SJCRH30 (cell line): ENCODE data around the gene TMEM140. TPM values are rescaled to one million over a fixed set of nuclear protein-coding genes. Genes with fewer than 3 reads are reported as not detected.
A peak's percentile ranks its signal among the peaks of the same experiment; 100 is the strongest.
"Not testable (repeated sequence)": the region's sequence is repeated elsewhere in the genome, so short reads cannot be mapped to it uniquely, and the experiment has no call there.

Experiments used
- DNase-seq, 2 experiments: peaks; one replicate each; pipeline ENCODE4 v3.0.0-alpha.2; 2015 to 2020
- H3K27ac ChIP-seq: fragments of 250-450 bp; sonication (Bioruptor Pico); 2 replicates; pipeline ENCODE4 v1.5.1; 2020; ENCODE audit warnings: mild to moderate bottlenecking, moderate library complexity
- H3K27me3 ChIP-seq: fragments of 250-450 bp; sonication (Bioruptor Pico); 2 replicates; pipeline ENCODE4 v1.5.1; 2020; ENCODE audit warnings: mild to moderate bottlenecking, moderate library complexity
- H3K36me3 ChIP-seq: fragments of 250-450 bp; sonication (Bioruptor Pico); 2 replicates; pipeline ENCODE4 v1.5.1; 2020; ENCODE audit warnings: mild to moderate bottlenecking, moderate library complexity
- H3K4me1 ChIP-seq: fragments of 250-450 bp; sonication (Bioruptor Pico); 2 replicates; pipeline ENCODE4 v1.5.1; 2020; ENCODE audit warnings: mild to moderate bottlenecking, moderate library complexity
- H3K4me3 ChIP-seq: fragments of 250-450 bp; sonication (Bioruptor Pico); 2 replicates; pipeline ENCODE4 v1.5.1; 2020; ENCODE audit warnings: mild to moderate bottlenecking, moderate library complexity
- H3K9me3 ChIP-seq: fragments of 250-450 bp; sonication (Bioruptor Pico); replicated peaks from 2 replicates; pipeline ENCODE4 v1.5.1; 2020; ENCODE audit warnings: mild to moderate bottlenecking, moderate library complexity
- total RNA-seq: library from RNA; depleted of rRNA; stranded (reverse); fragments of >200 nt; shearing (Covaris generic); gene quantifications from 2 replicates; pipeline ENCODE4 v1.2.3, GENCODE V29; 2014; rRNA removed

The TMEM140 gene
- 0.12 TPM in 1 of 2 replicates, not detected in the other for total RNA-seq

GRCh38 chr7:135147899-135148721 lies at the start of gene TMEM140:
TMEM140 (plus strand) TSS chr7:135148072; CDS start chr7:135164442, 16,370 bp downstream.
- H3K36me3 ChIP-seq: no peaks in the 10 kb centered on the region
- H3K27me3 ChIP-seq: no peaks in the 10 kb centered on the region
- H3K9me3 ChIP-seq: no peaks in the 10 kb centered on the region
- no peak for DNase-seq
- H3K4me1 ChIP-seq: no peaks in the 10 kb centered on the region
- no peak within 1 kb of the TSS for H3K27ac ChIP-seq
- H3K4me3 ChIP-seq: peak within 1 kb of the TSS; percentile 23

- Histone ChIP-seq H3K4me1 (no peaks in the 10 kb centered on the region), H3K9me3 (no peaks in the 10 kb centered on the region), H3K27me3 (no peaks in the 10 kb centered on the region), H3K4me3 (no peak overlapping the region), H3K27ac (no peak overlapping the region), H3K36me3 (no peaks in the 10 kb centered on the region)
- no peak for DNase-seq
These were observed 49.5 kb upstream of the TMEM140 start for GRCh38 chr7:135098391-135098790.

GRCh38 chr7:135100856-135101255 lies 47.0 kb upstream of the TMEM140 start:
- no peaks in the 10 kb centered on the region for H3K27me3 ChIP-seq
- H3K9me3 ChIP-seq: no peaks in the 10 kb centered on the region
- no peak for DNase-seq
- H3K4me3 ChIP-seq: no peak overlapping the region
- H3K4me1 ChIP-seq: no peaks in the 10 kb centered on the region
- H3K36me3 ChIP-seq: no peaks in the 10 kb centered on the region
- no peak overlapping the region for H3K27ac ChIP-seq

GRCh38 chr7:135102372-135102771 lies 45.5 kb upstream of the TMEM140 start:
- H3K27me3 ChIP-seq: no peaks in the 10 kb centered on the region
- H3K27ac ChIP-seq: no peak overlapping the region
- no peak for DNase-seq

GRCh38 chr7:135109562-135109961 lies 38.3 kb upstream of the TMEM140 start:
- Histone ChIP-seq H3K4me3 (no peak overlapping the region), H3K27ac (no peak overlapping the region)

More at GRCh38 chr7:135102372-135102771, 45.5 kb upstream of the TMEM140 start:
- H3K4me3 ChIP-seq: no peak overlapping the region
- no peaks in the 10 kb centered on the region for H3K9me3 ChIP-seq
- no peaks in the 10 kb centered on the region for H3K4me1 ChIP-seq
- no peaks in the 10 kb centered on the region for H3K36me3 ChIP-seq

GRCh38 chr7:135109976-135110375 lies 37.9 kb upstream of the TMEM140 start:
- Histone ChIP-seq H3K4me3 (no peak overlapping the region), H3K4me1 (no peaks in the 10 kb centered on the region), H3K9me3 (no peaks in the 10 kb centered on the region), H3K36me3 (no peaks in the 10 kb centered on the region), H3K27ac (no peak overlapping the region), H3K27me3 (no peaks in the 10 kb centered on the region)
- DNase-seq: no peak

More at GRCh38 chr7:135109562-135109961, 38.3 kb upstream of the TMEM140 start:
- Histone ChIP-seq H3K9me3 (no peaks in the 10 kb centered on the region), H3K36me3 (no peaks in the 10 kb centered on the region), H3K4me1 (no peaks in the 10 kb centered on the region), H3K27me3 (no peaks in the 10 kb centered on the region)
- no peak for DNase-seq

- Histone ChIP-seq H3K4me1 (no peaks in the 10 kb centered on the region), H3K27ac (no peak overlapping the region)
These were observed 36.5 kb upstream of the TMEM140 start for GRCh38 chr7:135111379-135111778.

GRCh38 chr7:135114622-135115021 lies 33.2 kb upstream of the TMEM140 start:
- no peaks in the 10 kb centered on the region for H3K27me3 ChIP-seq

More at GRCh38 chr7:135111379-135111778, 36.5 kb upstream of the TMEM140 start:
- Histone ChIP-seq H3K36me3 (no peaks in the 10 kb centered on the region), H3K4me3 (no peak overlapping the region), H3K27me3 (no peaks in the 10 kb centered on the region), H3K9me3 (no peaks in the 10 kb centered on the region)
- no peak for DNase-seq

GRCh38 chr7:135117096-135117495 lies 30.8 kb upstream of the TMEM140 start:
- Histone ChIP-seq H3K4me3 (no peak overlapping the region), H3K36me3 (no peaks in the 10 kb centered on the region), H3K4me1 (no peaks in the 10 kb centered on the region), H3K27ac (no peak overlapping the region), H3K9me3 (no peaks in the 10 kb centered on the region), H3K27me3 (no peaks in the 10 kb centered on the region)
- no peak for DNase-seq

More at GRCh38 chr7:135114622-135115021, 33.2 kb upstream of the TMEM140 start:
- no peak overlapping the region for H3K4me3 ChIP-seq
- no peaks in the 10 kb centered on the region for H3K4me1 ChIP-seq
- no peak overlapping the region for H3K27ac ChIP-seq
- no peaks in the 10 kb centered on the region for H3K9me3 ChIP-seq
- no peaks in the 10 kb centered on the region for H3K36me3 ChIP-seq
- no peak for DNase-seq

GRCh38 chr7:135121868-135122267 lies 26.0 kb upstream of the TMEM140 start:
- Histone ChIP-seq H3K36me3 (no peaks in the 10 kb centered on the region), H3K4me3 (no peak overlapping the region), H3K27me3 (no peaks in the 10 kb centered on the region), H3K4me1 (no peaks in the 10 kb centered on the region), H3K9me3 (no peaks in the 10 kb centered on the region), H3K27ac (no peak overlapping the region)
- peak; percentile 66 to 71 for DNase-seq

- not testable (repeated sequence) for H3K9me3 ChIP-seq, H3K27me3 ChIP-seq, DNase-seq, H3K36me3 ChIP-seq, H3K4me3 ChIP-seq, H3K4me1 ChIP-seq, H3K27ac ChIP-seq
These were observed 23.2 kb upstream of the TMEM140 start for GRCh38 chr7:135124631-135125030.

GRCh38 chr7:135128931-135129330 lies 18.9 kb upstream of the TMEM140 start:
- H3K4me1 ChIP-seq: no peaks in the 10 kb centered on the region
- no peaks in the 10 kb centered on the region for H3K36me3 ChIP-seq
- no peak for DNase-seq
- H3K9me3 ChIP-seq: no peaks in the 10 kb centered on the region; the same call in 1 of the 2 replicates
- H3K27ac ChIP-seq: no peak overlapping the region
- no peak overlapping the region for H3K4me3 ChIP-seq
- no peaks in the 10 kb centered on the region; the same call in 1 of the 2 replicates for H3K27me3 ChIP-seq

GRCh38 chr7:135129579-135129978 lies 18.3 kb upstream of the TMEM140 start:
- no peak for DNase-seq
- no peak overlapping the region for H3K4me3 ChIP-seq
- H3K27me3 ChIP-seq: no peaks in the 10 kb centered on the region; the same call in 1 of the 2 replicates
- no peak overlapping the region for H3K27ac ChIP-seq
- H3K36me3 ChIP-seq: no peaks in the 10 kb centered on the region
- no peaks in the 10 kb centered on the region for H3K4me1 ChIP-seq
- no peaks in the 10 kb centered on the region; the same call in 1 of the 2 replicates for H3K9me3 ChIP-seq

- Histone ChIP-seq H3K9me3 (no peaks in the 10 kb centered on the region), H3K4me3 (no peak overlapping the region), H3K27ac (no peak overlapping the region), H3K4me1 (no peaks in the 10 kb centered on the region), H3K27me3 (no peaks in the 10 kb centered on the region), H3K36me3 (no peaks in the 10 kb centered on the region)
- no peak for DNase-seq
These were observed 3.8 kb upstream of the TMEM140 start for GRCh38 chr7:135143885-135144668.

- Histone ChIP-seq H3K9me3 (no peaks in the 10 kb centered on the region), H3K27me3 (no peaks in the 10 kb centered on the region), H3K36me3 (no peaks in the 10 kb centered on the region), H3K4me3 (peak overlapping the region; percentile 23), H3K4me1 (no peaks in the 10 kb centered on the region), H3K27ac (no peak overlapping the region)
- no peak for DNase-seq
These were observed 452 bp upstream of the TMEM140 start for GRCh38 chr7:135147341-135147898.
